Measurements from ENCODE around the gene PPFIA4. TPM values are rescaled to one million over a fixed set of nuclear protein-coding genes. Genes with fewer than 3 reads are reported as not detected.

PPFIA4 gene
- total RNA-seq, 1 experiment from 2014 or later: 10.8 TPM

DNA sequence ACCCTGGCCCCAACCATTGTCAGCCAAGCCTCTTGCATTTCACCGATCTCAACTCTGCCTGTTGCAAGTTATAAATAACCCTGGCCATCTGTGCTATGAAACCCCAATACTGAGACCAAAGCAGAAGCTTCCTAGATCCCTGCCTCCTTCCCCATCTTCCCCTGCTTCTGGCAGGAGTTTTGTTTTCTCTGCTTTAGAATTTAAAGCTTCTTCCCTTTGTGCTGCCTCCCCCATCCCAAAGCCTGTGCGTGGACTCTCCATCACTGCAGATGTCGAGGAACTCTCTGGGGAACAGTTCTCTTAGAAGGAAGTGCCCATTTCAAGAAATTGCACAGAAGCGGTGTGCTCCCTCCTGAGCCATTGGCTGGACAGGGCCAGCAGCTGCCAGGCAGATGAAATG, 76.9 kb downstream of the PPFIA4 start (continued):
- TF ChIP-seq, protein P1, sequence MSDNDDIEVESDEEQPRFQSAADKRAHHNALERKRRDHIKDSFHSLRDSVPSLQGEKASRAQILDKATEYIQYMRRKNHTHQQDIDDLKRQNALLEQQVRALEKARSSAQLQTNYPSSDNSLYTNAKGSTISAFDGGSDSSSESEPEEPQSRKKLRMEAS (IDR thresholded peaks at IDR 0.05): no peak
- no peak for TF ChIP-seq ZNF274 (IDR thresholded peaks at IDR 0.05; ENCODE audit: low read depth, low read length)

DNA sequence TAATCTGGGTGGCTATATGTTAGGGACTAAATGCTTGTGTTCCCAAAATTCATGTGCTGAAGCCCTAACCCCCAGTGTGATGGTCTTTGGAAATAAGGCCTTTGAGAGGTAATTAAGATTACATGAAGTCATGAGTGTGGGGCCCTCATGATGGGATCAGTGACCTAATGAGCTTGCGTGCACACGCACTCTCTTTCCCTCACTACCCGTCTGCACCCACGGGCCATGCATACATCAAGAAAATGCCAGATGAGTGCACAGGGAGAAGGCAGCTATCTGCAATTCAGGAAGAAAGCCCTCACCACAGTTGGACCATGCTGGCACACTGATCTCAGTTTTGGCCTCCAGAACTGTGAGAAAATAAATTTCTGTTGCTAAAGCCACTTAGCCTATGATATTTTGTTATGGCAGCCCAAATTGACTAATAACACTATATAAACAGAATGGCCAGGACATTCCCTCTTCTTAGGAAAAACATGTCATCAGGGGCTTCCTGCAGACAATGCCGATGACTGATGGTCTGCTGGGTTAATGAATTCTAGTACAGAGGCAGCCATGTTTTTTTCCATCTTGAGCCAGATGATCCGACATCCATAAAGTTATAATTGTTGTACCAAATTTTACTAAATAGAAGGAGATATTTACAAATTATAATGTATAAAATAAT, 77.7 kb downstream of the PPFIA4 start:
- Histone ChIP-seq H3K27ac (ENCODE audit: low read depth, low read length) (no peak overlapping the region), H3K4me3 (replicated peaks in 1 of 2; ENCODE audit: low read depth in 1 of 2, low read length in 2 of 2) (no peak overlapping the region), H3K9ac (ENCODE audit: low read length) (no peak overlapping the region), H3K27me3 (ENCODE audit: insufficient read depth, low read length) (peaks cover 24% of the 10 kb centered on the region), H3K9me3 (ENCODE audit: control insufficient read depth in 1 of 2, insufficient read depth in 1 of 2, low read depth in 1 of 2, low read length in 2 of 2) (no peaks in the 10 kb centered on the region), H3K4me1 (ENCODE audit: control insufficient read depth in 1 of 2, insufficient read depth in 2 of 2, low read length in 2 of 2) (no peaks in the 10 kb centered on the region; a peak in 1 of 4 replicates), H3K36me3 (ENCODE audit: control insufficient read depth in 1 of 2, insufficient read depth in 2 of 2, low read length in 2 of 2) (no peaks in the 10 kb centered on the region), H3K79me2 (ENCODE audit: insufficient read depth, low read length) (no peaks in the 10 kb centered on the region), H2AFZ (ENCODE audit: low read depth, low read length, poor library complexity, severe bottlenecking) (no peak overlapping the region), H4K20me1 (ENCODE audit: insufficient read depth) (no peaks in the 10 kb centered on the region), H3K9me2 (ENCODE audit: insufficient read depth) (no peaks in the 10 kb centered on the region), H3K4me2 (ENCODE audit: low read length) (no peak overlapping the region)
- no peak for DNase-seq (ENCODE audit: low read depth, low spot score)
- ChIA-PET CTCF (interaction anchor here (1.7 kb wide), 1 partner anchor 14 kb away, joined by 6 read pairs; no protein-coding TSS in a partner anchor), RAD21 (ENCODE audit: low non-redundant PET in 1 of 2, low total read pairs in 2 of 2, uncharacterized antibody in 2 of 2, unreplicated experiment in 2 of 2) (no interaction called here), POLR2A (no interaction called here)
- no TSS peak for BruUV-seq (replicated peaks)
- TF ChIP-seq POLR2A (IDR thresholded peaks at IDR 0.05; ENCODE audit: borderline replicate concordance, extremely low read depth, insufficient read depth, insufficient read length) (no peak), SIN3A (IDR thresholded peaks at IDR 0.05; ENCODE audit: low read depth) (no peak), CEBPB (IDR thresholded peaks at IDR 0.05; ENCODE audit: low read depth) (no peak), SP1 (IDR thresholded peaks at IDR 0.05; ENCODE audit: low read depth) (no peak), CBX3 (IDR thresholded peaks at IDR 0.05; ENCODE audit: low read depth) (no peak), JUND (IDR thresholded peaks at IDR 0.05) (no peak), ZNF274 (IDR thresholded peaks at IDR 0.05; ENCODE audit: low read depth, low read length) (no peak), EZH2 (IDR thresholded peaks at IDR 0.05) (no peak), EZH2phosphoT487 (IDR thresholded peaks at IDR 0.05; ENCODE audit: borderline replicate concordance) (no peak), SRF (IDR thresholded peaks at IDR 0.05; ENCODE audit: low read depth) (no peak)
- TF ChIP-seq, protein P2, sequence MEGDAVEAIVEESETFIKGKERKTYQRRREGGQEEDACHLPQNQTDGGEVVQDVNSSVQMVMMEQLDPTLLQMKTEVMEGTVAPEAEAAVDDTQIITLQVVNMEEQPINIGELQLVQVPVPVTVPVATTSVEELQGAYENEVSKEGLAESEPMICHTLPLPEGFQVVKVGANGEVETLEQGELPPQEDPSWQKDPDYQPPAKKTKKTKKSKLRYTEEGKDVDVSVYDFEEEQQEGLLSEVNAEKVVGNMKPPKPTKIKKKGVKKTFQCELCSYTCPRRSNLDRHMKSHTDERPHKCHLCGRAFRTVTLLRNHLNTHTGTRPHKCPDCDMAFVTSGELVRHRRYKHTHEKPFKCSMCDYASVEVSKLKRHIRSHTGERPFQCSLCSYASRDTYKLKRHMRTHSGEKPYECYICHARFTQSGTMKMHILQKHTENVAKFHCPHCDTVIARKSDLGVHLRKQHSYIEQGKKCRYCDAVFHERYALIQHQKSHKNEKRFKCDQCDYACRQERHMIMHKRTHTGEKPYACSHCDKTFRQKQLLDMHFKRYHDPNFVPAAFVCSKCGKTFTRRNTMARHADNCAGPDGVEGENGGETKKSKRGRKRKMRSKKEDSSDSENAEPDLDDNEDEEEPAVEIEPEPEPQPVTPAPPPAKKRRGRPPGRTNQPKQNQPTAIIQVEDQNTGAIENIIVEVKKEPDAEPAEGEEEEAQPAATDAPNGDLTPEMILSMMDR (IDR thresholded peaks at IDR 0.05 in 2 of 3, conservative IDR thresholded peaks at IDR 0.05 in 1 of 3; ENCODE audit: borderline replicate concordance in 1 of 3, insufficient read depth in 1 of 3, low read depth in 2 of 3, low read length in 2 of 3): no peak
- TF ChIP-seq, protein P3, sequence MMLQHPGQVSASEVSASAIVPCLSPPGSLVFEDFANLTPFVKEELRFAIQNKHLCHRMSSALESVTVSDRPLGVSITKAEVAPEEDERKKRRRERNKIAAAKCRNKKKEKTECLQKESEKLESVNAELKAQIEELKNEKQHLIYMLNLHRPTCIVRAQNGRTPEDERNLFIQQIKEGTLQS (IDR thresholded peaks at IDR 0.05): no peak
- intact Hi-C loops (cut with micrococcal nuclease): no loop called here
- ATAC-seq: no peak

Measured in HCT116 (cell line).